GM19372 (cell line): ENCODE data around the gene IRAK3.

Experiments used
- ATAC-seq: cut with Tn5 transposase; IDR thresholded peaks from one replicate; pipeline ENCODE4 v1.9.1; 2021; ENCODE audit warnings: mild to moderate bottlenecking, low read depth, moderate library complexity; ENCODE audit not compliant: unreplicated experiment

The IRAK3 gene

DNA sequence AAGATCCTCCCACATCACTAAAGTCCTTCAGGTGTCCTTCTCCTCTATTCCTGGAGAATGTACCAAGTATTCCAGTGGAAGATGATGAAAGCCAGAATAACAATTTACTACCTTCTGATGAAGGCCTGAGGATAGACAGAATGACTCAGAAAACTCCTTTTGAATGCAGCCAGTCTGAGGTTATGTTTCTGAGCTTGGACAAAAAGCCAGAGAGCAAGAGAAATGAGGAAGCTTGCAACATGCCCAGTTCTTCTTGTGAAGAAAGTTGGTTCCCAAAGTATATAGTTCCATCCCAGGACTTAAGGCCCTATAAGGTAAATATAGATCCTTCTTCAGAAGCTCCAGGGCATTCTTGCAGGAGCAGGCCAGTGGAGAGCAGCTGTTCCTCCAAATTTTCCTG lies 58.7 kb downstream of the IRAK3 start:
- no peak for ATAC-seq

DNA sequence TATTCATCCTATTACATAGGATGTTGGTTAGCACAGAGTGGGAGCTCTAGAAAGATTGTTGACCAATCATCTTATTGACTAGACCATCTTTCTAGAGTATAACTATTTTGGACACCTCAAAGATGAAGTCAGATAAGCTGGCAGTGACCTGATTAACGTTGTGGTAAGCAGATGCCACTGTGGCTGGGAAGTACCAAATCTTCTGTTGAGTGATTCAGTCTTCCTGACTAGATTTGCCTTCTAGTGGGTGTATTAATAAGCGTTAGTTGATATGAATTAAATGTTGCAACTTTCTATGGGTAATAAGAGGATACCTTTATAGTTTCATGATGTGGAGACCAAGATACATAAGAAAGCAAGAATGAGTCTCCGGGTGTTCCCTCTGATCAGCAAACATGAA lies 62.0 kb downstream of the IRAK3 start:
- no peak for ATAC-seq

DNA sequence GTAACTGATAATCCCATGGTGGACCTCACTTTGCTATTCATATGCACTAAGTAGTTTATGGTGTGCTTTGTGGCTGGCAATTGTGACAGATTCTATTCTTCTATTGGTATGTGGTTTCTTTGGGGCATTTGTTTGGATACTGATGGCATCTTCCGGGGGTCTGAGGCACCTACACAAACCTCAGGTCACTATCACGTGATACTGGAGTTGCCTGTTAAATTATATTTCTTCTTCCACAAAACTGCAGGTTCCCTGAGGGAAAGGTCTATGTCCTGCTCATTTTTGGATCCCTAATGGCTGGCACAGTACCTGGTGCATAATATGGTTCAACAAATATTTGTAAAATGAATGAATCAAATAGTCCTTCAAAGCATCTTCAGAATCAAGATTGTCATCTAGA lies 63.8 kb downstream of the IRAK3 start:
- ATAC-seq: no peak

DNA sequence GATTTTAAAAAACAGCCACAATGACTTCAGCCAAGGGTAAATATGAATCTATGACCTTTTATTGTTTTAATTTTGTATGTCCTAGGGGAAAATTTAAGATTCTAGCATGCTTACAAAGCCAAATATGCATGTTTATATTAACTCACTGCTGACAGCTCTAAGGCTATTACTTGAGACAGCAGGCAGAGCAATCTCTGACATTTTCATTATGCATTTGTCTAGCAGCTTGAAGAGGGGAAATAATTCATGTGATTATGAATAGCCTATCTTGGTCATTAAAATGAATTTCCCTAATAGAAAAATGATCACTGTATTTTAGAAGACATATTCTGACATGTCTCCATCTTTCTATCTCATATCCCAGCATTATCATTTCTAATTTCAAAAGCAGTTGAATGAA lies 66.7 kb downstream of the IRAK3 start:
- no peak for ATAC-seq

DNA sequence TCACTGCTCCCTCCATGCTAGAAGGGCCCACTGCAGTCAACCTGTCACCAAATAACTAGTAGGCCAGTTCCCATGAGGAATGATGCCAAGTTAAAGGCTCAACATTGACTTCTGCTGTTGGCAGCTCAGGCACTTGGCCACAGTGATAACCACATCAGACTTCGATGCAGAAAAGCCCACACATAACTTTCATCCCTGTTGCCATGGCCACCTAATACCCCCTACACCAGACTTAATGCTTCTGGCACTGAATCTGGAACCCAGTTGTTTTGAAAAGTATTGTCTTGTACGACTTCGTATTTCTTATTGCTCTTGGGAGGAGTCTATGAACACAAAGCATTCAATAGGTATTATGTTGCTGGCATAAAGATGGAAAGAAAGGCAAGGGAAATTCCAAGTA lies 69.0 kb downstream of the IRAK3 start:
- no peak for ATAC-seq

DNA sequence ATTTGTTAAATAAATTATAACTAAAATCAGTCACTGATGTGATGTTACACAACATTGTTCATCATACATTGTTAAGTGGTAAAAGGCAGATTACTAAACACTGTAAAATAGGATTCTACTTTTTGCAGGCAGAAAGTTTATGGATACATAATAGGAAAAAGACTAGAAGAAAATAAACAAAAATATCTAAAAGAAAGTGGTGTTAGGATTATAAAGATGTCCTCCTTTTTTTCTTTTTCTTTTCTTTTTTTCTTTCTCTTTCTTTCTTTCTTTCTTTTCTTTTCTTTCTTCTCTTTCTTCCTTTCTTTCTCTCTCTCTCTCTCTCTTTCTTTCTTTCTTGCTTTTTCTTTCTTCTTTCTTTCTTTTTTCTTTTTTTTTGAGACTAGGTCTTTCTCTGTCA lies 73.7 kb downstream of the IRAK3 start:
- no peak for ATAC-seq

DNA sequence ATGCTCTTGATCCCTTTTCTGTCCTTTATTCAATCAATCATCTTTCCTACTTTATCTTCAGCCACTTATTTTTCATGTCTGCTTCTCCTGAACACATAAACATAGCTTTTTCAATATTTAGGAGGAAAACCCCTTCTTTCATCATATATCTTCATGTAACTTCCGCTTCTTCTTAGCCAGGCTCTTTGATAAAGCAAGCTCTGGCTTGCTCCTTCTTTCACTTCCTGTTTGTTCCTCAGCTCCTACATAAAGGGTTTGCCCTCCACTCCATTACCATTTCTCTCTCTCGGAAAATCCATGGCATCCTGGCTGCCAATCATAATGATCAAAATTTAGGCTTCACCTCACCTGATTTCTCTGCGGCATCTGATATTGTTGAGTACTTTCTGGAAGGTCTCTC lies 79.5 kb downstream of the IRAK3 start:
- no peak for ATAC-seq

DNA sequence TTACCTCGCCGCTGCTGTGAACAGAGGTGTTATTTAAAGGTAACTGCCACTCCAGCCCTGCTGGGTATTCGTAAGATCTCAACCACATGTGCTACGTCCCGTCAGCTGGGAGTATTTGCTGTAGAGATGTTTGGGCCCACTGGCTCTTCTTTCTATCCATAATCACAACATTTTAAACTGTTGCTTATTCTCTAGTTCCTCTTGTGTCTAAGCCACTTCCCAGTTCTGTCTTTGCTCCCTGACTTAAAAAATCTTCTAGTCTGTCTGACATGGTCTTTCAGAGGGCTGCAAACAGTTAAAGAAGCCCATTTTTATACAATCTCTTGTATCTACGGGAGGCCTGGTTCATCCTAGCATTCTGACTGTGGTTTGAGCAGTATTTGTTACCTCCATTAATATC lies 80.1 kb downstream of the IRAK3 start:
- no peak for ATAC-seq

DNA sequence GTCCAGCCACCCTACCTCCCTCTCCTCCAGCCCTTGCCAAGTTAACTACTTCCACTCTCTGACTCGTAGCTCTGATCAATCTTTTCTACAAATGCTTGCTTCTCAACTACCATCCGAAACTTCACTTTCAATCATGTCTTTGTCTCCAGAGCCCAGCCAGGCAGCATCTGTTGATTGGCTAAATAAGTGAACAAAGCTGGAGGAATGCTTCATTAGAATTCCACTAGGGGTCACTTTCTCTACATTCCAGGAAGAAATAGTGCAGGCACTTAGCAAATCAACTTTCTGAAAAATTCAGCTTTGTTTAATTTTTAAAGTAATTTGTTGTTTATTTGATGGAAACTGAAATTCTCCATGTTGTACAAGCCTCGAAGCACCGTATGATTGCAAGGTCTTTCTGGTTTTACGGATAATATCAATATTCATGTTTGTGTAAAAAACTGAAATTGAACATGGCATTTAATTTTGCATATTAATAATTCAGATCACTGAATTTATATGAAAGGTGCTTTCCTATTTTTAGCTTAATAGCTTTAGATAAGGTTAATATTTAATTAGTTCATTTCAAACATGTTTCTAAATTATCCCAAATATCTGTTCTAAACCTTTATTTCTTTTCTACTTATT lies 80.9 kb downstream of the IRAK3 start:
- ATAC-seq: peak; percentile 52

DNA sequence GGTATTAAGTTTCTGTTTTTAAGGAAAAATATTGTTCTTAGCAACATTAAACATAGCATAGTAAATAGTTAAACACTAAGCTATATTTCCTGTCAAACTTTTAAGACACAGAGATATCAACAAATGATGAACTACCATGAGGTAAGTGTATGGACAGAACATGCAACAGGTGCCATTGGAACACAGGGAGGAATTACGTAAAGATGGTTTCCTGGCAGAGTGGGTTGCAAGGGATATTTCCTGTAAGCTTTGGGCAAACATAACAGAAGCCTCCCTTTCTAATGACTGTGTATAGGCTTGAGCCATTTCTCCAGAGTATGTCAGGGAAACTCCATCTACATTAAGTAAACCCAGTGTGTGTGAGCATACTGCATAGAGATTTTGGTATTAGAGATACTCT lies 81.6 kb downstream of the IRAK3 start:
- no peak for ATAC-seq

DNA sequence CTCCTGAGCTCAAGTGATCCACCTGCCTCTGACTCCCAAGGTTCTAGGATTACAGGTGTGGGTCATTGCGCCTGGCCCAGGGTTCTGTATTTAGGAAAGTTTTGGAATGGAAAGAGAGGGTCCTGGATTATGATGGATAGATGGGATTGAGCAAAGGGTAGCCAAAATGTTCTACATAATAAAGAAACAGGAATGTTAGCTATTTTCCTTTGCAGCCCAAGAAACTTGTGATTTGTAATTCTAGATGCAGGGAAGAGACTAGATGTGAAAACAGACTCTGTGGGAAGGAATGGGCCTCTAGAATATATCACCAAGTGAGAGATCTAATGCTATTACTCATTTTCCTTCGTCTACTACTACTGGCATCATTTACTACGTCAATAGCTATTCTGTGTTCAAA lies 83.6 kb downstream of the IRAK3 start:
- ATAC-seq: no peak

DNA sequence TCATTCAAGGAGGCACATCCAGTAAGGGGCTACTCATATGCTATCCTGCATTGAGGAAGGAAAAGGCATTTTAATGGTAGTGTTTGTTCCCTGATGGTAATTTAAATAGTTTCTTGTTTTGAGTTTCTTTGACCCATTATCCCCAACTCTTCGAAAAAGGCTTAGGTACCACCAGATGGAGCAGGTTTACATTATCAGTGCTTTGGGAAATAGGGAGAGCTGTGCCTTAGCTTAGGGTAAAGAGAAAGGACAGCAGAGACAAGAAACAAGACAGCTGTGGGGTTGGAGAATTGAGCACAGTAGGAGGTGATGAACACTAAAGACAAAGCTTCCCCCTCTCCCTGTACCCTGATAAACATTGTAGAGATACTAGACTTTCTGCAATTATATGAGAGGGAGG lies 84.1 kb downstream of the IRAK3 start:
- ATAC-seq: no peak

DNA sequence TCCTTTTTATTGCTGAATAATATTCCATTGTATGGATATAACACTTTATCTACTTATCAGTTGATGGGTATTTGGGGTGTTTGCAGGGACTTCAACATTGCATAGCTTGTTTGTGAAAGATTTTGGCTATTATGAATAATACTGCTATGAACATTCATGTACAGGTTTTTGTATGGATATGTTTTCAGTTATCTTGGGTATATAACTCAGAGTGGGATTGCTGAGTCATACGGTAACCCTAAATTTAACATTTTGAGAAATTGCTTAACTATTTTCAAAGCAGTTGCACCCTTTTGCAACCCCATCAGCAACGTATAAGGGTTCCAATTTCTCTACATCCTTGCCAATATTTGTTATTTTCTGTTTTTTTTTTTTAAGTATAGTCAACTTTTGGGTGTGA lies 86.0 kb downstream of the IRAK3 start:
- ATAC-seq: no peak

DNA sequence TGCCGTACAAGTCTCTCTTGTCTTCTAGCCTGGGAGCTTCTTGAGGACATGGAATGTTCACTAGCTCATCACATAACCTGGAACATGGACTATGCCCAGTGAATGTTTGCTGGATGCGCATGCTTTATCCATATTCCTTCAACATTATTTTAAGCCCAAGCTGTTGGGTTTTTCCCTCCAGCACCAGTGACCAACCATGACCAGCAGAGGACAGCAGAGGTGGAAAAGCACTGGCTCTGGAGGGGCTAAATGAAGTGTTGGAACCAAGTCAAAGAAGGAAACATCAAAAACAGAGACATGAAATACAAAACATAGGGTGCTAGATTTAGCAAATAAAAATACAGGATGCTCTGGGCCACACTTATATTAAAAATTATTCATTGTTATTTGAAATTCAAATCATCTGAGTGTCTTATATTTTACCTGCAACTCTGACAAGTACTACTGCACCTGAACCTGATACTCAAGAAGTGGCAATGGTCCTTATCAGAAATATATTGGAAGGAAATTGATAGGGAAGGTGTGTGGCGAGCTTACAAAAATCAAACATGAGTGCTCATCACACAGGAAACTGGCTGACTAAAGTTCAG lies 90.2 kb downstream of the IRAK3 start:
- no peak for ATAC-seq

DNA sequence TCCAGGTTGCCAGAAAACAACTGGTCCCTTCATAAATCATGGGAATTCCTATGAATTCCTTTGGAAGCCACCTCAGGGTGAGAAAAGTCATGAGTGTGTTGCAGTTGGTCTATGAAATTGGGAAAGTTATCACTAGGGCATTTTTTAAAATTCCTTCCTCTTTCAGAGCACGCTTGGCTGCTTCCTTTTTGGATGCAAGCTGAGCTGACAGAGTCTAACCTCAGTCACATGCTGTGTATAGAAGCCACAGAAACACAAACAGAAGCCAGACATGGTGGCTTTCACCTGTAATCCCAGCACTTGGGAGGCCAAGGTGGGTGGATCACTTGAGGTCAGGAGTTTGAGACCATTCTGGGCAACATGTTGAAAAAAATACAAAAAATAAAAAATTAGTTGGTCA lies 91.5 kb downstream of the IRAK3 start:
- no peak for ATAC-seq

DNA sequence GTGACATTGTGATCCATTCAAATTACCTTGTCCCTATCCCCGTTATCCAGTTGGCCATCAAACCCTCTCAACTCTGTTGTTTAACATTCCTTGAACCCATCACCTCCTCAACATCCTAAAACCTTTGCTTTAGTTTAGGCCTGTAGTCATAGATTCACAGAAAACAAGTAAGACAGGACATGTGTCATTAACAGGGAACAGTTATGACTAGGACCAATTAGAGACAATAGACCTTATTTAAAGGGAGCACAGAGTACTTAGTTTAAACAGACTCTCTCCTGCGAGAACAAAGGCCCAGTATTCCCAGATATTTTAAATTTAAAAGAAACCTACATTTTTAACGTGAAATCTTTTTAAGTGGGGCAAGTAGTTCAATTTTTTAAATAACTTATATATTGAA lies 93.2 kb downstream of the IRAK3 start:
- no peak for ATAC-seq

DNA sequence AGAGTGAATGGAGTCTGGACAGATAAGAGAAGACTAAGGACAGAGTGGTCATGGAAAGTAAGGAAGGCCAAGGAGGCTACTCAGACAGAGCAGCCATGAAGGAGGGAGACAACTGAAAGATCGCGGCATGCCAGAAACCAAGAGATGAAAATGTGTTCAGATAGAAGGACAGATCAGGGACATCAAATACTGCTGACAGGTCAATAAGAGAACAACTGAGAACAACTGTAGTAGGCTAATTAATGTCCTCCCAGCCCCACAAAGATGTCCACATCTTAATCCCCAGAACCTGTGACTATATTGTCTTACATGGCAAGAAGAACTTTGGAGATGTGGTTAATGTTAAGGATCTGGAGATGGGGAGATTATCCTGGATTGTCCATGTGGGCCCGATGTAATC lies 98.3 kb downstream of the IRAK3 start:
- no peak for ATAC-seq

DNA sequence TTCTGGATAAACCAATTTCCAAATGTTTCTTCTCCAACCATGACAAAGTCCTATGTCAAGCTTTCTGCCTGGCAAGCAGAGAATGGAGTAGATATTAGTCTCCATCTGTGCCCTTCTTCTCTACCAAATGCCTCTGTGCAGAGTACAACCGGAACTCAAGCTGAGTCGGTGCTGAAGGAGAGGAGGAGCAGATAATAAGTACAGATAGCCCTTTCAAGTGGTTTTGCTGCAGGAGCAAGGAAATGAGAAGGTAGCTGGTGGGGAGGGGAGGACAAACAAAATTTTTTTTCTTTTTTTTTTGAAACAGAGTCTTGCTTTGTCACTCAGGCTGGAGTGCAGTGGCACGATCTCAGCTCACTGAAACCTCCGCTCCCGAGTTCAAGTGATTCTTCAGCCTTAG lies 99.1 kb downstream of the IRAK3 start:
- ATAC-seq: no peak

DNA sequence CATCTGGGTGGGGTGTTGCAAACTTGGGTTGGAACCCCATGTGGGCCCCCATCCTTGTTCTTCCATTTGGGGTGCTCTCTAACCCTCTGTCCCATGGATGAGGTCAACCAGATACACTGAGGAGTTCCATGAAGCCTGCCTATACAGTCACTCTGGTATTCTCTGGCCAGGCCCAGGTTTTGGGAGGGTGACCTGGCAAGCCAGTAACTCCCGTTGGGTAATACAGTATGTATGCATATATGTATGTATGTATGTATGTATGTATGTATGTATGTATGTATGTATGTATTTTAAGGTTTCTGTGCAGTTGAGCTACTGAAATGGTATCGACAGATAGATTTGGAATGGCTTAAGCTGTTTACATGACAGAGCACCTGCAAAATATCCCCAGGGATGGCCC lies 100.5 kb downstream of the IRAK3 start:
- ATAC-seq: no peak

DNA sequence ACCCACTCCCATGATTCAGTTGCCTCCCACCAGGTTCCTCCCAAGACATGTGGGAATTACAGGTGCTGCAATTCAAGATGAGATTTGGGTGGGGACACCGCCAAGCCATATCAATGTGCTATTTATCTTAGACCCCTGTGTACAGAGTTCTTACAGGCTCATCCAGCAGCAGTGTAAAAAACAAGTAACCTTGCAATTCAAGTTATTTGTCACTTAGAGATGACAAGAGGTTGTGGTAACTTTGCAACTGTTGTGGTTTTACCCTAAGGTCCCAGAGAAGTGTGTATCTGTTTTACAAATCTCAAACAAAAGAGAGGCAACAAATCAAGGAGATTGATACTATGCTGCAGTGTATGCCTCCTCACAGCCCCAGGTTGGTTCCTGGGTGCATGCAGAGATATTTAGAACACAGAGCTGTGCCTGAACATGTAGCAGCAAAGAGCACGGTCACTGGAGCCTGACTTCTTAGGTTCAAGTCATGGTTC lies 101.7 kb downstream of the IRAK3 start:
- ATAC-seq: no peak

DNA sequence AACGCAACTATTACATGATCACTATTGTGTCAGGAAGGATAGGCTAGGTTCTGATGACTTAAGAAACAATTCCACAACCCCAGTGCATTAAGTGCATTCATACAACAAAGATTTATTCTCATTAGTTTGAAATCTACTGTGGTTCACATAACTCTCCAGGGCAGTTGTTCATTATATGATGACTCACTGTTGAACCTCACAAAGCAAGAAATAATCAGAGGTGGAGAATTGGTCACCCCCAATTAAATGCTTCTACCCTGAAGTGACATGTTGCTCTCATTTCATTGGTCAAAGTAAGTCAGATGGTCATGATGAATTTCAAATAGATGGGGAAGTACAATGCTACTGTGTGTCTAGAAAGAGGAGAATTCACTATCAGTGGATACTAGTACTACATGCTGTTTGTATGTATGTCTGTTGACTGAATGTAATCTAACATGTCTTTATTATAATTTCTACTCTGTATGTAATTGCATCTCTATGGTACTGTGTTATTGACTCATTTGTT lies 107.2 kb downstream of the IRAK3 start:
- ATAC-seq: no peak

DNA sequence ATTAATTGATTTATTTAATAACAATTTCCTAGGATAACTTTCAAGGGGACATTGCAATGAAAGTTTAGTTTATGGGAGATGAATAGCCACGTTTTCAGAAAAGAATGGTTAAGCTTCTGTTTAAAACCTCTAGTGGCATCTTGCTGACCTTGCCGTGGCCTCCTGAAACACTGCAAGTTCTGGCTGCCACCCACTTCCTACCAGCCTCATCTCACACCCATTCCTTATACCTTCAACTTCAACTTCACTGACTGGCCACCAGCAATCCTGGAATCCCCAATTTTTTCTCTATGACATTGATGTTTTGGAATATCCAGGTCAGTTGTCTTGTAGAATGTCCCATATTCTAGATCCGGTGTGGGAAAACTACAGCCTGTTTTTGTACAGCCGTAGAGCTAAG lies 108.1 kb downstream of the IRAK3 start:
- no peak for ATAC-seq

DNA sequence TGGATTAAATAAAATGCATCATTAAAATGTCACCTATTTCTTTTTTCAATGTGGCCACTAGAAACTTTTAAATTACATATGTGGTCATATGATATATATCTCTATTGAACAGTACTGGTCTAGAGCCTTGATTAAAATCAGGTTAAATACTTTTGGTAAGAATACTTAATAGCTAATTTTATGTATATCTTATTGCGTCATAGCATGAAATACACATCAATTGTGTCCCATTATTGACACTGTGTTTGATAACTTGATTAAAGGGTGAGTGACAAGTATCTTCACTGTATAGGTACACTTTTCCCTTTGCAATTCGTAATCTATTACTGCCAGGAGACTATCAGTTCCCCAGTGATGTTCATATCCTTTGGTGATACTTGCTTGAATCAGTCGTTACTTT lies 108.9 kb downstream of the IRAK3 start:
- no peak for ATAC-seq
